Lung (tissue), 12 donors: ENCODE measurements around the gene PFDN1. TPM values are rescaled to one million over a fixed set of nuclear protein-coding genes. Genes with fewer than 3 reads are reported as not detected.

ENCODE experiments used
- ATAC-seq: fragments of 200-7000 bp; cut with Tn5 transposase; one replicate; pipeline ENCODE4 v1.9.1; 2020; ENCODE audit warnings: moderate number of reproducible peaks; ENCODE audit not compliant: insufficient read depth, low FRiP score
- DNase-seq, 3 donors: peaks; one replicate each; pipeline ENCODE4 v3.0.0-alpha.2; 2013 to 2017
- H3K27ac ChIP-seq, 2 donors: one replicate each; pipeline ENCODE4 v1.5.1; 2013; ENCODE audit warnings: mild to moderate bottlenecking in 2 of 2, moderate library complexity in 2 of 2, control low read depth in 1 of 2, inconsistent platforms in 1 of 2, low read depth in 1 of 2, low read length in 1 of 2
- H3K27me3 ChIP-seq, 3 donors: one replicate each; pipeline ENCODE4 v1.5.1; 2013; ENCODE audit warnings: low read length in 2 of 3; ENCODE audit not compliant: control insufficient read depth in 3 of 3, insufficient read depth in 3 of 3
- H3K36me3 ChIP-seq, 4 donors: one replicate each; pipeline ENCODE4 v1.5.1; 2013; ENCODE audit warnings: low read length in 4 of 4, mild to moderate bottlenecking in 1 of 4, moderate library complexity in 1 of 4; ENCODE audit not compliant: control insufficient read depth in 4 of 4, insufficient read depth in 4 of 4
- H3K4me1 ChIP-seq, 5 donors: one replicate each; pipeline ENCODE4 v1.5.1; 2013; ENCODE audit warnings: low read length in 5 of 5, mild to moderate bottlenecking in 2 of 5, moderate library complexity in 1 of 5; ENCODE audit not compliant: control insufficient read depth in 5 of 5, insufficient read depth in 5 of 5
- H3K4me3 ChIP-seq: one replicate; pipeline ENCODE4 v1.5.1; 2013; ENCODE audit warnings: mild to moderate bottlenecking, control low read depth, moderate library complexity
- H3K9ac ChIP-seq, 2 donors: one replicate each; pipeline ENCODE4 v1.5.1; 2013; ENCODE audit warnings: low read length in 2 of 2, control low read depth in 1 of 2; ENCODE audit not compliant: insufficient read depth in 1 of 2
- H3K9me3 ChIP-seq, 4 donors: one replicate each; pipeline ENCODE4 v1.5.1; 2013; ENCODE audit warnings: low read length in 3 of 4, mild to moderate bottlenecking in 1 of 4, moderate library complexity in 1 of 4; ENCODE audit not compliant: control insufficient read depth in 4 of 4, insufficient read depth in 3 of 4
- WGBS, 2 donors: extraction: QIAGEN DNeasy Blood & Tissue Kit; methylation state at CpG; one replicate each; pipeline ENCODE4 v1.1.7; 2013; 5-methylcytosine and 5-hydroxymethylcytosine counted together
- polyA plus RNA-seq, 2 donors: library from polyadenylated mRNA; stranded (reverse); fragments of 200-250 nt; gene quantifications; one replicate each; pipeline ENCODE4 v1.2.1, GENCODE V29; 2013
- total RNA-seq, 2 donors: library from RNA; depleted of rRNA in 1 of 2; stranded (reverse); fragments of >200 nt in 1 of 2; gene quantifications; one replicate each; pipeline ENCODE4 v1.2.1, GENCODE V29; 2014 to 2021
- TF ChIP-seq, protein P1 (sequence below): IDR thresholded peaks from 2 replicates; pipeline ENCODE4 v1.5.1; 2012; ENCODE audit warnings: mild to moderate bottlenecking; ENCODE audit errors: control extremely low read depth, extremely low read depth
- donor health status: control.
- donor health status: control.
- donor health status: Bipolar disorder and iron deficiency.
- donor health status: healthy.
- donor health status: DM: yes; HTN: yes; CAD: no.

PFDN1 gene
- total and polyA plus RNA-seq, 4 donors = 42.0 to 108 (median 51.6) TPM

DNA sequence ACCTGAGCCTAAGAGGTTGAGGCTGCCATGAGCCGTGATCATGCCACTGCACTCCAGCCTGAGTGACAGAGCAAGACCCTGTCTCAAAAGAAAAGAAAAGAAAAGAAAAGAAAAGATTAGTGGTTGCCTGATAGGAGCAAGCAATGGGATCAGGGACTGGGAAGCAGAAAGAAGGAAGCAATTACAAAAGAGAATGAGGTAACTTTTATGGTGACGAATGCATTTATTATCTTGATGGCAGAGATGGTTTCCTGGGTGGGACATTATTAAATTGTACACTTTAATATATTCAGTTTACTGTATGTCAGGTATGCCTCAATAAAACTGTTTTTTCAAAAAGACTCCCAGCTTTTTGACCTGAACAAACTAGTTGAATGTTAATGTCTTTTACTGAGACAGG is 7.5 kb upstream of the PFDN1 start:
- TF ChIP-seq, protein P1, sequence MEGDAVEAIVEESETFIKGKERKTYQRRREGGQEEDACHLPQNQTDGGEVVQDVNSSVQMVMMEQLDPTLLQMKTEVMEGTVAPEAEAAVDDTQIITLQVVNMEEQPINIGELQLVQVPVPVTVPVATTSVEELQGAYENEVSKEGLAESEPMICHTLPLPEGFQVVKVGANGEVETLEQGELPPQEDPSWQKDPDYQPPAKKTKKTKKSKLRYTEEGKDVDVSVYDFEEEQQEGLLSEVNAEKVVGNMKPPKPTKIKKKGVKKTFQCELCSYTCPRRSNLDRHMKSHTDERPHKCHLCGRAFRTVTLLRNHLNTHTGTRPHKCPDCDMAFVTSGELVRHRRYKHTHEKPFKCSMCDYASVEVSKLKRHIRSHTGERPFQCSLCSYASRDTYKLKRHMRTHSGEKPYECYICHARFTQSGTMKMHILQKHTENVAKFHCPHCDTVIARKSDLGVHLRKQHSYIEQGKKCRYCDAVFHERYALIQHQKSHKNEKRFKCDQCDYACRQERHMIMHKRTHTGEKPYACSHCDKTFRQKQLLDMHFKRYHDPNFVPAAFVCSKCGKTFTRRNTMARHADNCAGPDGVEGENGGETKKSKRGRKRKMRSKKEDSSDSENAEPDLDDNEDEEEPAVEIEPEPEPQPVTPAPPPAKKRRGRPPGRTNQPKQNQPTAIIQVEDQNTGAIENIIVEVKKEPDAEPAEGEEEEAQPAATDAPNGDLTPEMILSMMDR = no peak
- Histone ChIP-seq H3K4me3 (no peak overlapping the region), H3K4me1 (peaks cover 0 to 15% (median 0%) of the 10 kb centered on the region in 5 donors), H3K9me3 (no peaks in the 10 kb centered on the region), H3K27ac (no peak overlapping the region), H3K36me3 (no peaks in the 10 kb centered on the region), H3K27me3 (peaks cover 0 to 2% (median 0%) of the 10 kb centered on the region in 3 donors), H3K9ac (no peak overlapping the region)
- ATAC-seq (no peak), DNase-seq (no peak)
- WGBS, 2 donors = 52 to 71% methylated on average over 2 of the region's 2 CpGs

DNA sequence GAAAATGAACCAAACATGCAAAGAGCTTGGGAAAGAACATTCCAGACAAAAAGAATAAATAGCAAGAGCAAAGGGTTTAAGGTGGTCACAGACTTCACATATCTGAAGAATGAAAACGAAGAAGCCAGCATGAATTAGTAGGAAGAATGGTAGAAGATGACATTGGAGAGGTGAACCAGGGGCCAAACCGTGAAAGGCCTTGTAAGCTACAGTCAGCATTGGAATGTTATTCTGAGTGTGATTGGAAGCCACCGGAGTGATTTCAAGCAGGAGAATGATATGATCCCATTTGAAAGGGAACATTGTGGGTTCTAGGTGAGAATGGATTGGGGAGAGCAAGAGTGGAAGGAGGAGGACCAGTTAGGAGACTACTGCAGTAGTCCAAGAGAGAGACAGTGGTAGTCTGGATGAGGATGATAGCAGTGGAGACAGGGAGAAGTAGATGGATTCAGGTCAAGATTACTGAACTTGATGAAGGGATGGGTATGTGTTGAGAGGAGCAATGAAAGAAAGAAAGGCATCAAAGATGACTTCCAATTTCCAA is 6.9 kb upstream of the PFDN1 start:
- ATAC-seq (no peak), DNase-seq (no peak)
- Histone ChIP-seq H3K27me3 (peaks cover 0 to 2% (median 0%) of the 10 kb centered on the region in 3 donors), H3K4me1 (peaks cover 0 to 15% (median 0%) of the 10 kb centered on the region in 5 donors), H3K4me3 (no peak overlapping the region), H3K27ac (no peak overlapping the region), H3K36me3 (no peaks in the 10 kb centered on the region), H3K9me3 (no peaks in the 10 kb centered on the region), H3K9ac (no peak overlapping the region)
- TF ChIP-seq, protein P1 = no peak
- 91 to 92% methylated on average over 3 of the region's 3 CpGs for WGBS, 2 donors

DNA sequence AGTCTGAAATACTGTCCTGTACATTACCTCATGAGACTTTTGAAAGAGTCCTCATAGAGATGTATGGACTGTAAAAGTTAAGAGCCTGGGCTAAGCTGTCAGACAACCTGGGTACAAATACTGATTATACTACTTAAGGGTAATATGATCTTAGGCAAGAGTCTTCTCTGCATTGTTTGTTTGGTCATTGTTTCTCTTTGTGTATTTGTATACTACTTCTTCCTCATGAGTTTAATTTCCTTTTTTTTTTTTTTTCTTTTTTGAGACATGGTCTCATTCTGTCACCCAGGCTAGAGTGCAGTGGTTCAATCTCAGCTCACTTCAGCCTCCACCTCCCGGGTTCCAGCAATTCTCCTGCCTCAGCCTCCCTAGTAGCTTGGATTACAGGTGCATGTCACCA is 2.6 kb upstream of the PFDN1 start:
- Histone ChIP-seq H3K36me3 (no peaks in the 10 kb centered on the region), H3K9ac (no peak overlapping the region), H3K27ac (no peak overlapping the region), H3K27me3 (peaks cover 0 to 2% (median 0%) of the 10 kb centered on the region in 3 donors), H3K4me1 (peaks cover 0 to 17% (median 9%) of the 10 kb centered on the region in 5 donors), H3K4me3 (no peak overlapping the region), H3K9me3 (no peaks in the 10 kb centered on the region)
- TF ChIP-seq, protein P1 = no peak
- WGBS, 2 donors = 95 to 96% methylated on average over 1 of the region's 1 CpG
- ATAC-seq (no peak), DNase-seq (no peak)

DNA sequence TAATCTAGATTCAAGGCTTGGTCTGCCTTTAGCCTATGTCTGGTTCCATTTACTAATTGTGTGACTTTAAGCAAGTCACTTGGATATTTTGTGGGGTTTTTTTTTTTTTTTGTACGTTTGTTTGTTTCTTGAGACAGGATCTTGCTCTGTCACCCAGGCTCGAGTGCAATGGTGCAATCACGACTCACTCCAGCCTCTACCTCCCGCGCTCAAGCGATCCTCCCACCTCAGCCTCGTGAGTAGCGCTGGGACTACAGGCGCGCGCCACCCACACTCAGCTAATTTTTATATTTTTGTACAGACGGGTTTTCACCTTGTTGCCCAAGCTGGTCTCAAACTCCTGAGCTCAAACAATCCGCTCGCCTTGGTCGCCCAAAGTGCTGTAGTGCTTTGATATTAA is 1.1 kb upstream of the PFDN1 start:
- Histone ChIP-seq H3K4me1 (peaks cover 0 to 17% (median 9%) of the 10 kb centered on the region in 5 donors), H3K27me3 (peaks cover 0 to 2% (median 0%) of the 10 kb centered on the region in 3 donors), H3K36me3 (peaks cover 0 to 6% (median 3%) of the 10 kb centered on the region in 4 donors), H3K9me3 (no peaks in the 10 kb centered on the region), H3K27ac (no peak overlapping the region), H3K4me3 (no peak overlapping the region), H3K9ac (no peak overlapping the region)
- TF ChIP-seq, protein P1 = no peak
- WGBS, 2 donors = 85% methylated on average over 15 of the region's 15 CpGs
- DNase-seq (no peak), ATAC-seq (no peak)
